ENCODE measurements around the gene ATP11B. TPM values are rescaled to one million over a fixed set of nuclear protein-coding genes. Genes with fewer than 3 reads are reported as not detected.

The ATP11B gene
- total RNA-seq, 1 donor = 79.9 TPM

GRCh38 chr3:182765287-182765686 lies 28.0 kb upstream of the ATP11B start:
- no peak for TF ChIP-seq CTCF (IDR thresholded peaks at IDR 0.05; ENCODE audit: insufficient read depth, low read depth, low read length)
- no peak overlapping the region for H3K4me3 ChIP-seq (ENCODE audit: low read depth, low read length)
- no peak for DNase-seq (ENCODE audit: low read depth)

GRCh38 chr3:182766099-182766498 lies 27.2 kb upstream of the ATP11B start:
- DNase-seq (ENCODE audit: low read depth) = no peak
- H3K4me3 ChIP-seq (ENCODE audit: low read depth, low read length) = no peak overlapping the region
- TF ChIP-seq CTCF (IDR thresholded peaks at IDR 0.05; ENCODE audit: insufficient read depth, low read depth, low read length) = no peak

- no peak for DNase-seq (ENCODE audit: low read depth)
- no peak for TF ChIP-seq CTCF (IDR thresholded peaks at IDR 0.05; ENCODE audit: insufficient read depth, low read depth, low read length)
- H3K4me3 ChIP-seq (ENCODE audit: low read depth, low read length) = no peak overlapping the region
Observed at GRCh38 chr3:182768413-182768812, 24.9 kb upstream of the ATP11B start.

GRCh38 chr3:182769673-182770072 lies 23.6 kb upstream of the ATP11B start:
- no peak for DNase-seq (ENCODE audit: low read depth)
- H3K4me3 ChIP-seq (ENCODE audit: low read depth, low read length) = no peak overlapping the region
- TF ChIP-seq CTCF (IDR thresholded peaks at IDR 0.05; ENCODE audit: insufficient read depth, low read depth, low read length) = no peak

GRCh38 chr3:182782149-182782548 lies 11.2 kb upstream of the ATP11B start:
- no peak for DNase-seq (ENCODE audit: low read depth)
- no peak overlapping the region for H3K4me3 ChIP-seq (ENCODE audit: low read depth, low read length)
- no peak for TF ChIP-seq CTCF (IDR thresholded peaks at IDR 0.05; ENCODE audit: insufficient read depth, low read depth, low read length)

- DNase-seq (ENCODE audit: low read depth) = no peak
- TF ChIP-seq CTCF (IDR thresholded peaks at IDR 0.05; ENCODE audit: insufficient read depth, low read depth, low read length) = no peak
- H3K4me3 ChIP-seq (ENCODE audit: low read depth, low read length) = no peak overlapping the region
Observed at GRCh38 chr3:182783106-182783505, 10.2 kb upstream of the ATP11B start.

- no peak overlapping the region for H3K4me3 ChIP-seq (ENCODE audit: low read depth, low read length)
- TF ChIP-seq CTCF (IDR thresholded peaks at IDR 0.05; ENCODE audit: insufficient read depth, low read depth, low read length) = no peak
- no peak for DNase-seq (ENCODE audit: low read depth)
Observed at GRCh38 chr3:182784542-182784941, 8.8 kb upstream of the ATP11B start.
